Breast epithelium (tissue), 4 donors: ENCODE results near the gene ABR. TPM values are rescaled to one million over a fixed set of nuclear protein-coding genes. Genes with fewer than 3 reads are reported as not detected.

Source experiments
- DNase-seq, 2 donors: peaks; one replicate each; pipeline ENCODE4 v3.0.0-alpha.2; 2019; ENCODE audit warnings: low spot score in 2 of 2
- H3K27ac ChIP-seq, 2 donors: fragments of 200-600 bp; sonication (generic) in 1 of 2; one replicate each; pipeline ENCODE4 v1.5.1; 2016 to 2019; ENCODE audit warnings: mild to moderate bottlenecking in 1 of 2
- H3K27me3 ChIP-seq, 2 donors: fragments of 200-600 bp; sonication (generic) in 1 of 2; one replicate each; pipeline versions ENCODE4 v1.5.1 to v1.6.0; 2017 to 2019; ENCODE audit warnings: control low read depth in 1 of 2, mild to moderate bottlenecking in 1 of 2
- H3K36me3 ChIP-seq: fragments of 200-600 bp; one replicate; pipeline ENCODE4 v1.5.1; 2019
- H3K4me1 ChIP-seq, 2 donors: fragments of 200-600 bp; sonication (generic); one replicate each; pipeline ENCODE4 v1.5.1; 2016 to 2019; ENCODE audit warnings: control low read depth in 1 of 2
- H3K4me3 ChIP-seq, 3 donors: fragments of 200-600 bp; sonication (generic); 1 replicate in 2 of 3; 2 replicates in 1 of 3; pipeline ENCODE4 v1.5.1; 2016 to 2019; ENCODE audit warnings: mild to moderate bottlenecking in 3 of 3, moderate library complexity in 2 of 3
- H3K9me3 ChIP-seq, 2 donors: fragments of 200-600 bp; sonication (generic) in 1 of 2; one replicate each; pipeline ENCODE4 v1.5.1; 2016 to 2019; ENCODE audit warnings: control low read depth in 1 of 2
- CTCF ChIP-seq, 3 donors: fragments of 450-650 bp; IDR thresholded peaks; one replicate each; pipeline ENCODE4 v1.5.1; 2016 to 2017; ENCODE audit warnings: antibody characterized with exemption in 3 of 3, mild to moderate bottlenecking in 3 of 3, moderate library complexity in 3 of 3
- POLR2A ChIP-seq: fragments of 450-650 bp; IDR thresholded peaks from one replicate; pipeline ENCODE4 v1.6.1; 2016; ENCODE audit warnings: antibody characterized with exemption, mild to moderate bottlenecking, moderate library complexity
- POLR2AphosphoS5 ChIP-seq, 3 donors: sonication (generic); formaldehyde crosslinking; IDR thresholded peaks; one replicate each; pipeline ENCODE4 v1.6.1; 2017; ENCODE audit warnings: antibody characterized with exemption in 3 of 3
- intact Hi-C: fragments of 100-400 bp; cut with DNase I; formaldehyde crosslinking; loops from one replicate; pipeline ENCODE4 v1.15.1; 2023; ENCODE audit warnings: low total_unique reads
- total RNA-seq, 3 donors: library from RNA; depleted of rRNA; stranded (reverse); fragments of >200 nt; gene quantifications; one replicate each; pipeline ENCODE4 v1.1.0, GENCODE V29; 2016

ABR gene
- total RNA-seq, 3 donors from 2014 or later = 63.5 to 77.0 (median 75.0) TPM

- no peaks in the 10 kb centered on the region for H3K9me3 ChIP-seq
- TF ChIP-seq POLR2AphosphoS5 (IDR thresholded peaks at IDR 0.05) (no peak), POLR2A (no peak), CTCF (IDR thresholded peaks at IDR 0.05) (no peak)
- H3K36me3 ChIP-seq = no peaks in the 10 kb centered on the region
- no peak overlapping the region for H3K4me3 ChIP-seq
- H3K27ac ChIP-seq = no peak overlapping the region
- no peaks in the 10 kb centered on the region for H3K27me3 ChIP-seq
- peaks cover 0 to 7% of the 10 kb centered on the region in 2 donors for H3K4me1 ChIP-seq
- intact Hi-C loops = loop anchor here (10.0 kb wide), 1 partner anchor 658 kb away; the partner anchor contains the start of gene PRPF8
- no peak for DNase-seq
These were observed 153.2 kb downstream of the ABR start for GRCh38 chr17:1026599-1026975.

GRCh38 chr17:1025733-1026598 lies 153.8 kb downstream of the ABR start:
- Histone ChIP-seq H3K4me3 (no peak overlapping the region), H3K27me3 (no peaks in the 10 kb centered on the region), H3K4me1 (peaks cover 0 to 7% of the 10 kb centered on the region in 2 donors), H3K36me3 (no peaks in the 10 kb centered on the region), H3K27ac (no peak overlapping the region), H3K9me3 (no peaks in the 10 kb centered on the region)
- intact Hi-C loops = loop anchor here (10.0 kb wide), 1 partner anchor 659 kb away; the partner anchor contains the start of gene PRPF8
- TF ChIP-seq POLR2A (no peak), CTCF (IDR thresholded peaks at IDR 0.05) (no peak), POLR2AphosphoS5 (IDR thresholded peaks at IDR 0.05) (no peak)
- no peak for DNase-seq

- Histone ChIP-seq H3K36me3 (no peaks in the 10 kb centered on the region), H3K4me1 (no peaks in the 10 kb centered on the region), H3K4me3 (no peak overlapping the region), H3K27ac (no peak overlapping the region), H3K9me3 (no peaks in the 10 kb centered on the region), H3K27me3 (no peaks in the 10 kb centered on the region)
- intact Hi-C loops = loop anchor here (10.0 kb wide), 1 partner anchor 661 kb away; the partner anchor contains the start of gene PRPF8
- TF ChIP-seq CTCF (IDR thresholded peaks at IDR 0.05) = no peak
- DNase-seq = no peak
These were observed 155.7 kb downstream of the ABR start for GRCh38 chr17:1024076-1024475.

- no peaks in the 10 kb centered on the region for H3K9me3 ChIP-seq
- intact Hi-C loops = loop anchor here (10.0 kb wide), 1 partner anchor 662 kb away; the partner anchor contains the start of gene PRPF8
- no peaks in the 10 kb centered on the region for H3K27me3 ChIP-seq
- TF ChIP-seq POLR2A (no peak), POLR2AphosphoS5 (IDR thresholded peaks at IDR 0.05) (no peak), CTCF (IDR thresholded peaks at IDR 0.05) (no peak)
- DNase-seq = no peak
- H3K4me1 ChIP-seq = no peaks in the 10 kb centered on the region
- H3K27ac ChIP-seq = peak overlapping the region in 1 of 2 donors; percentile 25
- H3K36me3 ChIP-seq = no peaks in the 10 kb centered on the region
- H3K4me3 ChIP-seq = no peak overlapping the region
These were observed 157.3 kb downstream of the ABR start for GRCh38 chr17:1022278-1023024.

- Histone ChIP-seq H3K27ac (no peak overlapping the region), H3K4me1 (no peaks in the 10 kb centered on the region), H3K9me3 (no peaks in the 10 kb centered on the region)
These were observed 158.6 kb downstream of the ABR start for GRCh38 chr17:1021147-1021546.

More at GRCh38 chr17:1021147-1021546, 158.6 kb downstream of the ABR start:
- DNase-seq = no peak
- no peaks in the 10 kb centered on the region for H3K27me3 ChIP-seq
- no peak for TF ChIP-seq CTCF (IDR thresholded peaks at IDR 0.05)
- no peak for TF ChIP-seq POLR2A
- no peak for TF ChIP-seq POLR2AphosphoS5 (IDR thresholded peaks at IDR 0.05)
- intact Hi-C loops = loop anchor here (10.0 kb wide), 1 partner anchor 664 kb away; the partner anchor contains the start of gene PRPF8
- no peak overlapping the region for H3K4me3 ChIP-seq
- H3K36me3 ChIP-seq = no peaks in the 10 kb centered on the region
